DND-41 (cell line): ENCODE measurements around the gene SMCO1.

Experiments
- ATAC-seq: fragments of 200-7000 bp; cut with Tn5 transposase; 3 replicates; pipeline ENCODE4 v1.9.1; 2021; ENCODE audit warnings: low read depth; ENCODE audit not compliant: insufficient read depth
- DNase-seq: peaks from one replicate; pipeline ENCODE4 v3.0.0-alpha.2; 2020
- H2AFZ ChIP-seq: 2 replicates; pipeline ENCODE4 v1.6.0; 2012; ENCODE audit warnings: low read depth, low read length
- H3K27ac ChIP-seq: 2 replicates; pipeline ENCODE4 v1.5.1; 2012; ENCODE audit warnings: low read length, inconsistent platforms
- H3K27me3 ChIP-seq: fragments of 200-600 bp; sonication (generic); 2 replicates; pipeline ENCODE4 v1.6.0; 2012; ENCODE audit warnings: low read length, mild to moderate bottlenecking, inconsistent platforms; ENCODE audit not compliant: insufficient read depth, poor library complexity
- H3K36me3 ChIP-seq: 2 replicates; pipeline ENCODE4 v1.5.1; 2012; ENCODE audit warnings: low read length, inconsistent platforms; ENCODE audit not compliant: insufficient read depth
- H3K4me1 ChIP-seq: 2 replicates; pipeline ENCODE4 v1.5.1; 2012; ENCODE audit warnings: mild to moderate bottlenecking, low read length; ENCODE audit not compliant: insufficient read depth
- H3K4me2 ChIP-seq: 2 replicates; pipeline ENCODE4 v1.6.0; 2012; ENCODE audit warnings: mild to moderate bottlenecking, moderate library complexity, low read length, inconsistent platforms; ENCODE audit not compliant: insufficient read depth
- H3K4me3 ChIP-seq, 2 experiments: fragments of 200-600 bp in 1 of 2; shearing (Covaris generic) in 1 of 2; 2 replicates each; pipeline ENCODE4 v1.5.1; 2012 to 2016; ENCODE audit warnings: inconsistent platforms in 2 of 2, low read length in 2 of 2, mild to moderate bottlenecking in 2 of 2, low read depth in 1 of 2, moderate library complexity in 1 of 2
- H3K79me2 ChIP-seq: 2 replicates; pipeline ENCODE4 v1.6.0; 2012; ENCODE audit warnings: low read length, inconsistent platforms; ENCODE audit not compliant: insufficient read depth
- H3K9ac ChIP-seq: 2 replicates; pipeline ENCODE4 v1.6.0; 2012; ENCODE audit warnings: low read depth, mild to moderate bottlenecking, inconsistent platforms, low read length, moderate library complexity
- H3K9me3 ChIP-seq: 2 replicates; pipeline ENCODE4 v1.5.1; 2012; ENCODE audit warnings: low read length, moderate library complexity, mild to moderate bottlenecking, inconsistent platforms; ENCODE audit not compliant: insufficient read depth, severe bottlenecking
- H4K20me1 ChIP-seq: 2 replicates; pipeline ENCODE4 v1.6.0; 2012; ENCODE audit warnings: low read length; ENCODE audit not compliant: insufficient read depth
- EZH2 ChIP-seq: IDR thresholded peaks from 3 replicates; pipeline ENCODE4 v1.6.1; 2012; ENCODE audit warnings: borderline replicate concordance, low read depth, mild to moderate bottlenecking, moderate library complexity, low read length, inconsistent platforms; ENCODE audit not compliant: severe bottlenecking
- TF ChIP-seq, protein P1 (sequence below): IDR thresholded peaks from 2 replicates; pipeline ENCODE4 v1.5.1; 2012; ENCODE audit warnings: borderline replicate concordance, low read length, moderate library complexity, mild to moderate bottlenecking; ENCODE audit not compliant: poor library complexity, severe bottlenecking; ENCODE audit errors: extremely low read depth

Gene SMCO1

DNA sequence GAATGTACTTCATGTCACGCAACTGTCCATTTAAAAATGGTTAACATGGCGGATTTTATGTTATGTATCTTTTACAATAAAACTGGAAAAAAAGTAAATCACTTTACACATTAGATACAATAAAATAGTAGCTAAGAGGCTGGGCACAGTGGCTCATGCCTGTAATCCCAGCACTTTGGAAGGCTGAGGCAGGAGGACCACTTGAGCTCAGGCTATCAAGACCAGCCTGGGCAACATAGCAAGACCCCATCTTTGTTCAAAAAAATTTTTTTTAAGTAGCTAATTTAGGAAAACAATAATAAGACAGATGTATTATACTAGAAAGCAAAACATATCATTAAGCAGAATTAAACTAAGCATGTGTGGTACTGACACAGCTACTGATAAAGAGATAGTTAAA is 23.1 kb downstream of the SMCO1 start:
- ATAC-seq, result no peak
- Histone ChIP-seq H3K4me3 (no peak overlapping the region), H3K36me3 (peaks cover 47% of the 10 kb centered on the region), H3K27me3 (no peaks in the 10 kb centered on the region), H3K4me2 (no peak overlapping the region), H3K27ac (no peak overlapping the region), H4K20me1 (peaks cover 75% of the 10 kb centered on the region), H3K9me3 (no peaks in the 10 kb centered on the region), H3K79me2 (peaks cover 98% of the 10 kb centered on the region), H3K4me1 (no peaks in the 10 kb centered on the region), H3K9ac (no peak overlapping the region), H2AFZ (no peak overlapping the region)
- no peak for DNase-seq
- TF ChIP-seq, protein P1, sequence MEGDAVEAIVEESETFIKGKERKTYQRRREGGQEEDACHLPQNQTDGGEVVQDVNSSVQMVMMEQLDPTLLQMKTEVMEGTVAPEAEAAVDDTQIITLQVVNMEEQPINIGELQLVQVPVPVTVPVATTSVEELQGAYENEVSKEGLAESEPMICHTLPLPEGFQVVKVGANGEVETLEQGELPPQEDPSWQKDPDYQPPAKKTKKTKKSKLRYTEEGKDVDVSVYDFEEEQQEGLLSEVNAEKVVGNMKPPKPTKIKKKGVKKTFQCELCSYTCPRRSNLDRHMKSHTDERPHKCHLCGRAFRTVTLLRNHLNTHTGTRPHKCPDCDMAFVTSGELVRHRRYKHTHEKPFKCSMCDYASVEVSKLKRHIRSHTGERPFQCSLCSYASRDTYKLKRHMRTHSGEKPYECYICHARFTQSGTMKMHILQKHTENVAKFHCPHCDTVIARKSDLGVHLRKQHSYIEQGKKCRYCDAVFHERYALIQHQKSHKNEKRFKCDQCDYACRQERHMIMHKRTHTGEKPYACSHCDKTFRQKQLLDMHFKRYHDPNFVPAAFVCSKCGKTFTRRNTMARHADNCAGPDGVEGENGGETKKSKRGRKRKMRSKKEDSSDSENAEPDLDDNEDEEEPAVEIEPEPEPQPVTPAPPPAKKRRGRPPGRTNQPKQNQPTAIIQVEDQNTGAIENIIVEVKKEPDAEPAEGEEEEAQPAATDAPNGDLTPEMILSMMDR, result no peak
- TF ChIP-seq EZH2, result no peak

DNA sequence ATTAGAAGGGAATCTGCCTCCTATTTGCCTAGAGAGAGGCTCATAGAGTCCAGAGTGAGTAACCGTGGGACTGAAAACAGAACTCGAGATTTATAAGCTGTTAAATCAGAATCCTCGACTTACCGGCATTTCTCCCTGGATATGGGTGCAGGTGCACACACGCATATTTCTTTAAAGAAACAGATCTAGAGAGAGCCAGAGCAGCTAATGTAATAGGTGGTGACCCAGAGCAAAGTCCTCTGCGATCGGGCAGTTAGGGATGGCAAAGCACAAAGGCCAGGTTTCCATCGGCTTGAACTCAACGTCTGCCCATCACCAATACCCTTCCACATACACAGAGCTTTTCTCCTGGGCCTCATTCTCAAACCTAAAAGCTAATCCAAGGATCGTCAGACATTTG is 25.4 kb downstream of the SMCO1 start:
- H4K20me1 ChIP-seq, result peaks cover 58% of the 10 kb centered on the region
- H3K9ac ChIP-seq, result no peak overlapping the region
- no peak overlapping the region for H3K4me3 ChIP-seq
- ATAC-seq (no peak), DNase-seq (no peak)
- no peaks in the 10 kb centered on the region for H3K27me3 ChIP-seq
- TF ChIP-seq, protein P1, result no peak
- no peak for TF ChIP-seq EZH2
- H2AFZ ChIP-seq, result no peak overlapping the region
- H3K4me2 ChIP-seq, result no peak overlapping the region
- H3K79me2 ChIP-seq, result peaks cover 89% of the 10 kb centered on the region
- H3K9me3 ChIP-seq, result no peaks in the 10 kb centered on the region
- H3K27ac ChIP-seq, result no peak overlapping the region
- no peaks in the 10 kb centered on the region for H3K4me1 ChIP-seq
- peaks cover 50% of the 10 kb centered on the region for H3K36me3 ChIP-seq

DNA sequence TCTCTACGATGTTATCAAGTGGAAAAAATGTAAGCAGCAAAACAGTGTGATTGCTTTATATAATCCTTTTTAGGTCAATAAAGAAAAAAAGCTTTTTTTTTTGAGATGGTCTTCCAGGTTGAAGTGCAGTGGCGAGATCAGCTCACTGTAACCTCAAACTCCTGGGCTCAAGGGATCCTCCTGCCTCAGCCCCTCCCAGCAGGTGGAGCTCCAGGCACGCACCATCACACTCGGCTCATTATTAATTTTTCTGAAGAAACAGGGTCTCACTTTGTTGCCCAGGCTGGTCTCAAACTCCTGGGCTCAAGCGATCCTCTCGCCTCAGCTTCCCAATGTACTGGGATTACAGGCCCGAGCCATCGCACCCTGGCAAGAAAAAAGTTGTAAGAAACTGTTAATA is 28.9 kb downstream of the SMCO1 start:
- no peak overlapping the region for H3K9ac ChIP-seq
- H3K4me3 ChIP-seq, result no peak overlapping the region
- peaks cover 71% of the 10 kb centered on the region for H3K36me3 ChIP-seq
- H4K20me1 ChIP-seq, result peaks cover 34% of the 10 kb centered on the region; the same call in 1 of the 2 replicates
- no peak overlapping the region for H3K4me2 ChIP-seq
- no peaks in the 10 kb centered on the region for H3K9me3 ChIP-seq
- no peak overlapping the region for H3K27ac ChIP-seq
- DNase-seq (peak; percentile 27), ATAC-seq (peak; percentile 54)
- no peaks in the 10 kb centered on the region for H3K27me3 ChIP-seq
- H2AFZ ChIP-seq, result no peak overlapping the region
- TF ChIP-seq, protein P1, result peak; percentile 54
- TF ChIP-seq EZH2, result no peak
- H3K4me1 ChIP-seq, result no peaks in the 10 kb centered on the region
- peaks cover 66% of the 10 kb centered on the region for H3K79me2 ChIP-seq

DNA sequence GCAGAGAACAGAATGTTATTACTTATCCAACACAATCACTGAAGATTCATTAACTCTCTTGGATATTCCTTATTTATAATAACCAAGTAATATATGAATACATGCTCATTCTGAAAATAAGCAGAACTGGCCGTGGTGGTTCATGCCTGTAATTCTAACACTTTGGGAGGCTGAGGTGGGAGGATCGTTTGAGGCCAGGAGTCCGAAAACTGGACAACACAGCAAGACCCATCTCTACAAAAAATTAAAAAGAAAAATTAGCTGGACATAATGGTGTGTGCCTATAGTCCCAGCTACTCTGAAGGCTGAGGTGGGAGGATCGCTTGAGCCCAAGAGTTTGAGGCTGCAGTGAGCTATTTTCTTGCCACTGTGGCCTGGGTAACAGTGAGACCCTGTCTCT is 37.5 kb downstream of the SMCO1 start:
- peaks cover 84% of the 10 kb centered on the region for H3K36me3 ChIP-seq
- ATAC-seq, result no peak
- peaks cover 14% of the 10 kb centered on the region; the same call in 1 of the 2 replicates for H3K79me2 ChIP-seq
- no peak overlapping the region for H3K4me3 ChIP-seq
- H3K27me3 ChIP-seq, result no peaks in the 10 kb centered on the region
- no peak overlapping the region for H3K9ac ChIP-seq
- H2AFZ ChIP-seq, result no peak overlapping the region
- TF ChIP-seq, protein P1, result no peak
- TF ChIP-seq EZH2, result no peak
- no peak overlapping the region for H3K27ac ChIP-seq
- DNase-seq, result no peak
- no peaks in the 10 kb centered on the region for H3K4me1 ChIP-seq
- no peaks in the 10 kb centered on the region for H3K9me3 ChIP-seq
- no peaks in the 10 kb centered on the region; the same call in 1 of the 2 replicates for H4K20me1 ChIP-seq
- no peak overlapping the region for H3K4me2 ChIP-seq
